GM21619 (cell line): ENCODE results near the gene XIRP2.

Experiments used
- ATAC-seq: cut with Tn5 transposase; IDR thresholded peaks from one replicate; pipeline ENCODE4 v1.9.1; 2021; ENCODE audit not compliant: unreplicated experiment

XIRP2 gene, protein sequence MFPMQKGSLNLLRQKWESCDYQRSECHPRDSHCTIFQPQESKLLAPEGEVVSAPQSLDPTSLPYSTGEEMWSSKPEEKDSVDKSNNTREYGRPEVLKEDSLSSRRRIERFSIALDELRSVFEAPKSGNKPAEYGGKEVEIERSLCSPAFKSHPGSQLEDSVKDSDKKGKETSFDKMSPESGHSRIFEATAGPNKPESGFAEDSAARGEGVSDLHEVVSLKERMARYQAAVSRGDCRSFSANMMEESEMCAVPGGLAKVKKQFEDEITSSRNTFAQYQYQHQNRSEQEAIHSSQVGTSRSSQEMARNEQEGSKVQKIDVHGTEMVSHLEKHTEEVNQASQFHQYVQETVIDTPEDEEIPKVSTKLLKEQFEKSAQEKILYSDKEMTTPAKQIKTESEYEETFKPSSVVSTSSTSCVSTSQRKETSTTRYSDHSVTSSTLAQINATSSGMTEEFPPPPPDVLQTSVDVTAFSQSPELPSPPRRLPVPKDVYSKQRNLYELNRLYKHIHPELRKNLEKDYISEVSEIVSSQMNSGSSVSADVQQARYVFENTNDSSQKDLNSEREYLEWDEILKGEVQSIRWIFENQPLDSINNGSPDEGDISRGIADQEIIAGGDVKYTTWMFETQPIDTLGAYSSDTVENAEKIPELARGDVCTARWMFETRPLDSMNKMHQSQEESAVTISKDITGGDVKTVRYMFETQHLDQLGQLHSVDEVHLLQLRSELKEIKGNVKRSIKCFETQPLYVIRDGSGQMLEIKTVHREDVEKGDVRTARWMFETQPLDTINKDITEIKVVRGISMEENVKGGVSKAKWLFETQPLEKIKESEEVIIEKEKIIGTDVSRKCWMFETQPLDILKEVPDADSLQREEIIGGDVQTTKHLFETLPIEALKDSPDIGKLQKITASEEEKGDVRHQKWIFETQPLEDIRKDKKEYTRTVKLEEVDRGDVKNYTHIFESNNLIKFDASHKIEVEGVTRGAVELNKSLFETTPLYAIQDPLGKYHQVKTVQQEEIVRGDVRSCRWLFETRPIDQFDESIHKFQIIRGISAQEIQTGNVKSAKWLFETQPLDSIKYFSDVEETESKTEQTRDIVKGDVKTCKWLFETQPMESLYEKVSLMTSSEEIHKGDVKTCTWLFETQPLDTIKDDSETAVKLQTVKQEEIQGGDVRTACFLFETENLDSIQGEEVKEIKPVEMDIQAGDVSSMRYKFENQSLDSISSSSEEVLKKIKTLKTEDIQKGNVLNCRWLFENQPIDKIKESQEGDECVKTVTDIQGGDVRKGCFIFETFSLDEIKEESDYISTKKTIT (N-terminal part only)

GRCh38 chr2:166888180-166888579 lies at the start of gene XIRP2:
Gene XIRP2 (plus strand): TSS chr2:166888480. CDS start chr2:166903483, 15,003 bp downstream.
- ATAC-seq: no peak

DNA sequence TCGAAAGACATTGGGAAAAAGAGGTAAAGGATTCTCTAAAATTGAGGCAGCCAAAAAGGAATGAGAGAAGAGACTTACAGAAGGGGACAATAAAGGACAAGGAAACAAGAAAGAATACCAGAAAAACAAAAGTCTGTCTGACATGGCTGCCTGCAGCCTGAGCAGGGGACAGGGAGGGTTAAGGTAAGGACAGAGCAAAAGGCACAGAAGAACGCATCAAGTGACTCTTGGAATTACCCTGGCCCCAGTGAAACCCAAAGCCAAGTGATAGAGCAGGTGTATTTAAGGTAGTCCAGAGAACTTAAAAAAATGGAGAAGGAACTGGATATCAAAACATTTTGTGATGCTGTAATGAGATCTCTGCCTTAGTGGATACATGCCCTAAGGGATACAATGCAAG lies 47.1 kb upstream of the XIRP2 start:
- no peak for ATAC-seq

DNA sequence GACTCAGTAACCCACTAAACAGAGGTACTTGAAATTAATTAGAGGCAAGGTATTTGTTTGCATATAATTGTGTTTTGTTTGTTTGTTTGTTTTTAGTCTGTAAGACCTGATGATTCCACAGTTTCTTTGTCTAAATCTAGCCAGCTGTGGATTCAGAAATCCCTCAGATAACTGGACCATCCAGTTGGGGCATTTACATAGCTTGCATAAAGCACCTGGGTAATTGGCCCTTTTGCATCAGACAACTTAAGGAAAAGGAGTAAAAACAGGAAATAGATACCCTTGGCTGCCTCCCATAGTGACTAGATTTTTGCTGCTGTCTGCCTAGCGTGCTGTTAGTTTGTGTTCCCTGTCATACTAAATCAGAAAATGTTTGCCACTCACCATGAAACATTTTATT lies 46.6 kb upstream of the XIRP2 start:
- ATAC-seq: no peak

GRCh38 chr2:166844111-166844510 lies 44.2 kb upstream of the XIRP2 start:
- no peak for ATAC-seq

DNA sequence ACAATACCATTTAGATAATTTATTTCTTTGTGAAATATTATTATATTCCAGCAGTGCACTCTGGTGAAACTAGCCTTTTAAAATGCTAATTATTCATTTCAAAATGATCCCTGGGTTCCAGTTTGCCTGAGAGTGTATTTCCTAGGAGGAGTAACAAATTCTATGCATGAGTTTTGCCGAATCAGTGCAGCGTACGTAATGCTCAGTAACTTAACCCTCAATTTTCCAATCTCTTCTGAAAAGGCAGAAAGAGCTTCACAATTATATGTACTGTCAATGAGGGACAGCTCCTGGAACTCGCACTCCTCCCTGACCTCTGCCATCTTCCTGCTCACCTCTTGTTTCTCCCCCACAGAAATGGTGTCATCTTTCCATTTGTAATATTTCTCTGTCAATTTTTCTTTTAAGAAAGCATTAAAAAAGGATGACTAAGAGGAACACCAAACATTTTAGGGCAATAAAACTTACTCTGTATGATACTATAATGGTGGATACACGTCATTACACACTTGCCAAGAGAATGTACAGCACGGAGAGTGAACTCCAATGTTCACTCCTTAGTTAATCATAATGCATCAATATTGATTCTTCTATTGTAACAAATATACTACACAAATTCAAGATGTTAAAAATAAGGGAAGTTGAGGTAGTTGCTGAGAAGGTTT lies 25.7 kb upstream of the XIRP2 start:
- no peak for ATAC-seq

- no peak for ATAC-seq
Observed at GRCh38 chr2:166867874-166868514, 20.3 kb upstream of the XIRP2 start.

DNA sequence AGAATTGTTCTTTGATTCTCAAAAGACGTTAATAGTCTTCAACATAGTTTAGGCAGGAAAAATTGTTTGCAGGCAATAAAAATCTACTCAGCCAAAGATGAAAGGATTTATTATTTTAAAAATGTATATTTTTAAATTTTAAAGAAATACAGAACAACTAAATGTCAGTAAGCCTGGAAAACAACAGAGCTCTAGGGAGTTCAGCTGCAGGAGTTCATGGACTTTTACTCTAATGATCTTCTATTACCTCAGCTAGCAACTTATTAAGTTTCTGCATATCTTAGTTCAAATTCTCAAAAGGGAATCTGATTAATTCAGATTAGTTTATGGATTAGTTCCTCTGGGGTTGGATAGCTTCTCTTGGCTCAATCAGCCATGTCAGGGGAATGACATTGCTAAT lies 17.9 kb upstream of the XIRP2 start:
- no peak for ATAC-seq

GRCh38 chr2:166881177-166881576 lies 7.1 kb upstream of the XIRP2 start:
- ATAC-seq: no peak

- ATAC-seq: no peak
Observed at GRCh38 chr2:166882851-166883250, 5.4 kb upstream of the XIRP2 start.

DNA sequence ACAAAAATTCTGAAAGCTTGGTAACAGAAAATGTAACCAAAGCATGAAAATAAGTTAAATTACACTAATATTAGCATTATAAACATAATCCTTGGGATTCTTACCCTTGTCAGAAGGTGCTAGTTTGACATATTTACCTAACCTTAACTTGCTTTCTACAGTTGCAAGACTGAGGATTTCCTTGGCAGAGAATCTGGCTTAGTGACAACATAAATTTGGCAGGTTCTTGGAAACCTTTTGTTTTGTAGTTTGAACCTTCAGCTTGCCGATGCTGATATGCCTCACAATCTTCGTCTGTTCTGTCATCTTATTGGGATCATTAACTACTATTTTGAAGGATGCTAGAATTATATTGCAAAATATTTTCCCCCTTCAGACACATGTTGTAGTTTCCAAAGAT lies 3.4 kb downstream of the XIRP2 start:
- no peak for ATAC-seq

GRCh38 chr2:166892397-166892796 lies 4.1 kb downstream of the XIRP2 start:
- no peak for ATAC-seq

- no peak for ATAC-seq
Observed at GRCh38 chr2:166895243-166895642, 7.0 kb downstream of the XIRP2 start.

- no peak for ATAC-seq
Observed at GRCh38 chr2:166897666-166898065, 9.4 kb downstream of the XIRP2 start.

GRCh38 chr2:166899676-166900075 lies 11.4 kb downstream of the XIRP2 start:
- no peak for ATAC-seq

DNA sequence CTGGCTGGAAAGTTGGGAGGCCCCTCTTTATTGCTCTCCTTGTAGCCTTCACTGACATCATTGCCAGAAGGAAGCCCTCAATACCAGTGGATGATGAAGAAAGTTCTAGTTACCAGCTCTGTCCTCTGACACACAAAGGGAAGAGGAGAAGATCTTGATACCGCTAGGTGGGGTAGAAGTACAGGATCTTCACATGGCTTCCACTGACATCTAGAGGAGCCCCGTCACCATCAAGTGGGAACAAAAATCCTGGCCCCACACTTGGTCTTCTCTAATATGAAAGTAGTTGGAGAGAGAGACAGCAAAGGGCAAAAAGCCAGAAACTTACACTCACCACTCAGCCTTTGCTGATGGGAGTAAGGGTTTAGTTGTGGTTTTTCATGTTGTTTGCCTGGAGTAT lies 12.4 kb downstream of the XIRP2 start:
- no peak for ATAC-seq

GRCh38 chr2:166901336-166901735 lies 13.1 kb downstream of the XIRP2 start:
- no peak for ATAC-seq

- ATAC-seq: no peak
Observed at GRCh38 chr2:166916987-166917386, 28.7 kb downstream of the XIRP2 start.

DNA sequence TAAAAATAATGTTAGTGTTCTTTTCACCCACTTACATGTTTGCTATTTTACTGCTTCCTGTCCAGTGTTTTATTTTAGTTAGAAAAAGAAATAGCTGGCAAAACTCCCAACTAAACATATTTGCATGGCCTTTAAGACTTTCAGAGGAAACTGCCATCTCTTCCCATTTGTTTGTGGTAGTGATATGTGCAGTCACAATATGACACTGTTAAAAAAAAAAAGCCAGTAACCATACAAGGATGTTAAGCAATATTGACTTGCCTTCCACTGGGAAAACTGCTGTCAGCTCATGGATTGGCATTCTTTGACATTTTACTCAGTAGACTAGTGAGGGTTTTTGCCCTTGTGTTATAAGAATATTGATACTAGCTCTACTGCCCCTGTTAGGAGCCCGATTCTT lies 29.1 kb downstream of the XIRP2 start:
- ATAC-seq: no peak

- ATAC-seq: no peak
Observed at GRCh38 chr2:166921261-166921896, 33.1 kb downstream of the XIRP2 start.

DNA sequence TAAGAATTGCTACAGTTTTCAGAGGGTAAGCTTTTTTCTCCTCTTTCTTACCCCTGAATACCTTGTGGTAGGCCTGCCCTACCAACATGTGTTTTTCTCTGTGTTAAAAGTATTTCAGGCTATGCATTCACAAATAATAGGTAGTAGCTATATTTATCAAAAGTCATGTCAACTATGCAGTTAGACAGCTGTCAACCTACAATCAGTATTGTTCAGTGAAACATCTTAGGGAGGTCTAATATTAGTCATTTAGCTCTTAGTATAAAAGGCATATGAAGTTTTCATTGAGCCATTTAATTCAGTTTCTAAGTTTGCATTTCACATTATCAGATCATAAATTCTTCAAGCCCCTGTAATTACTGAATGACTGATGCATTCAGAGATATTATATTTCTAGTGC lies 36.7 kb downstream of the XIRP2 start:
- ATAC-seq: no peak
